GM20000 (cell line): Measurements from ENCODE around the gene SAMSN1.

Experiments used
- DNase-seq: peaks from one replicate; pipeline ENCODE4 v3.0.0; 2012; ENCODE audit warnings: low spot score
- CTCF ChIP-seq: IDR thresholded peaks from 2 replicates; pipeline ENCODE4 v1.5.1; 2012; ENCODE audit warnings: mild to moderate bottlenecking, control low read depth; ENCODE audit errors: extremely low read depth, missing control alignments

SAMSN1 gene

GRCh38 chr21:14527696-14528652 lies 18.1 kb downstream of the SAMSN1 start:
- DNase-seq: no peak
- TF ChIP-seq CTCF: no peak

- no peak for TF ChIP-seq CTCF
- no peak for DNase-seq
These were observed 19.0 kb downstream of the SAMSN1 start for GRCh38 chr21:14526836-14527695.

GRCh38 chr21:14526199-14526598 lies 19.9 kb downstream of the SAMSN1 start:
- DNase-seq: no peak

GRCh38 chr21:14523234-14523633 lies 22.9 kb downstream of the SAMSN1 start:
- TF ChIP-seq CTCF: no peak
- DNase-seq: peak; percentile 20

More at GRCh38 chr21:14526199-14526598, 19.9 kb downstream of the SAMSN1 start:
- TF ChIP-seq CTCF: no peak

GRCh38 chr21:14522736-14523135 lies 23.4 kb downstream of the SAMSN1 start:
- DNase-seq: no peak
- no peak for TF ChIP-seq CTCF

GRCh38 chr21:14520535-14520934 lies 25.6 kb downstream of the SAMSN1 start:
- no peak for TF ChIP-seq CTCF
- DNase-seq: no peak

GRCh38 chr21:14519000-14519399 lies 27.1 kb downstream of the SAMSN1 start:
- DNase-seq: no peak
- TF ChIP-seq CTCF: no peak
